Left colon (tissue), 2 donors: Measurements from ENCODE around the gene PFKL. TPM values are rescaled to one million over a fixed set of nuclear protein-coding genes. Genes with fewer than 3 reads are reported as not detected.
A peak's percentile ranks its signal among the peaks of the same experiment; 100 is the strongest.

ENCODE experiments used
- ATAC-seq: fragments of 200-7000 bp; cut with Tn5 transposase; one replicate; pipeline ENCODE4 v1.9.1; 2020; ENCODE audit warnings: mild to moderate bottlenecking, moderate library complexity
- DNase-seq, 2 donors: peaks; one replicate each; pipeline ENCODE4 v3.0.0-alpha.2; 2020
- intact Hi-C, 2 donors: fragments of 100-400 bp; cut with DNase I in 1 of 2; cut with micrococcal nuclease in 1 of 2; formaldehyde crosslinking; loops; one replicate each; pipeline versions ENCODE4 v1.11.2 to v1.14.0; 2022; cut with DNase I, micrococcal nuclease
- total RNA-seq, 2 donors: library from RNA; stranded (reverse); fragmentation: NEBNext Ultra II Directional; extraction: Animal tissue kit (Norgen Biotek cat#: 25700); gene quantifications; one replicate each; pipeline ENCODE4 v1.2.1, GENCODE V29; 2021
- donor health status: DM: no; HTN: no; CAD: no.
- donor health status: DM: yes; HTN: yes; CAD: no.

PFKL gene
- total RNA-seq, 2 donors from 2014 or later: 239 to 245 TPM

DNA sequence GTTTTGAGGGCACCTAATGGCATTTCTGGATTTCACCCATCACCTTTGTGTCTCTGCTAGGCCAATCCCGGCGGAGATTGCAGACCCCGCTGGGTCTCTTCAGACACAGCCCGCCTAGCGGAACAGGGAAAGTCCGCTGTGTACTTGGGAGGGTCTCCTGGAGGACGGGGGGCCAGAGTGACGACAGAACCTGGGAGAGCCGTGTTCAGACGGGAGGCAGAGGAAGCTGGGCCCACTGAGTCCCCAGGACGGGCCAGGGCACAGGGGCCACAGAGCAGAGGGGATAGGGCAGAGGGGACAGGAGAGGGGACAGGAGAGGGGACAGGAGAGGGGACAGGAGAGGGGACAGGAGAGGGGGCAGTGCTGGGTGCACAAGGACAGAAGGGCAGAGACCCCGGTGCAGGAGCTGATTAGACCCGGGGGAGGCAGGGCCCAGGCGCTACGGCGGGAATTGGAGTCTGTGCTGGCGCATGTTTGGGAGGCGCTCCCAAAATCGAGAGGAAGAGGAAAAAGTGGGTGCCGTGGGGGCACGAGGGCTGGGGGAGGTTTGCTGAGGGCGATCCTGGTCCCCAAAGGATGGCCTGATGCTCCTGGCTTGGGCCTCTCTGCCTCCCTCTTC is 66.2 kb downstream of the PFKL start:
- ATAC-seq (no peak), DNase-seq (no peak)
- intact Hi-C loops: no loop called here

GRCh38 chr21:44366586-44367211 is 66.8 kb downstream of the PFKL start:
- no peak for ATAC-seq
- intact Hi-C loops: no loop called here
- DNase-seq: no peak

DNA sequence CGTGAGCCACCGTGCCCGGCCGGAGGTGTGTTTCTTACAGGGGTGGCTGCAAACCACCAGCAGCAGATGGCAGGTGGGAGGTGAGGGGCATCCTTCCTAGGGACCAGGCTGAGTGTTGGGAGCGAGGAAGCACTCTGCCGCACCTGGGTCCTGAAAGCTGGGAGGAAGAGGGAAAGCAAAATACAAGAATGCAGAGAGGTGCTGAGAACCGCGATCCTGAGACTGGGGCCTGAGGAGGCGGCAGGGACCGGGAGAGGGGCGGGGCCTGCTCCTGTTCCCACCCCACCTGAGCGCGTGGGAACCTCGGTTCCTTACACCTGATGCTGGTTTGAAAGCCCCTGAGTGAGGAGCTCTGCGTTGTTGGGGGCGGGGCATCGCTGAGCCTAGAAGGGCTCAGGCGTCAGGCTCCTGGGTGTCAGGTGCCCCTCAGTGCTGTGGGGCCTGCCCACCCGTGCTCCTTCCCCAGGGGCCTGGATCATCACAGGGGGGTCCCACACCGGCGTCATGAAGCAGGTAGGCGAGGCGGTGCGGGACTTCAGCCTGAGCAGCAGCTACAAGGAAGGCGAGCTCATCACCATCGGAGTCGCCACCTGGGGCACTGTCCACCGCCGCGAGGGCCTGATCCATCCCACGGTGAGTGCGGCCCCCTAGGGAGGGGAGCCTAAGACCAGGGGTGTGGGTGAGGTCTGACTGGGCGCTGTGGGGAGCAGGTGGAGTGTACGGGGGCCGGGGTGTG is 69.0 kb downstream of the PFKL start:
- intact Hi-C loops: no loop called here
- DNase-seq (peak in 1 of 2 donors; percentile 23), ATAC-seq (no peak)

- intact Hi-C loops: no loop called here
Measured at GRCh38 chr21:44370027-44370735, 70.3 kb downstream of the PFKL start.

GRCh38 chr21:44370786-44371410 is 71.0 kb downstream of the PFKL start:
- no peak for ATAC-seq
- DNase-seq: no peak
- intact Hi-C loops: no loop called here

More at GRCh38 chr21:44370027-44370735, 70.3 kb downstream of the PFKL start:
- peak; percentile 12 to 54 for DNase-seq
- peak; percentile 68 for ATAC-seq

DNA sequence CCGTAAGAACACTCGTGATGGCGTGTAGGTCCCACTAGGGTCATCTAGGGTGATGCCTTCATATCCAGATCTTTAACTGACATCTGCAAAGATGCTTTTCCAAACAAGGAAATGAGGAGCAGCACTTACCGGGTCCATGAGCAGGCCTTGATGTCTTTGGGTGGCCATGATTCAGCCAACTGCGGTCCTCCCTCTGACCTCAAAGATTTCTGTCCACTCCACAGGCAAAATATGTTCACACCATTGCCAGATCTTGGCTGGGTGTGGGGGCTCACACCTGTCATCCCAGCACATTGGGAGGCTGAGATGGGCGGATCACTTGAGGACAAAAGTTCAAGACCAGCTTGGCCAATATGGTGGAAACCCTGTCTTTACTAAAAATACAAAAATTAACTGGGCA is 71.7 kb downstream of the PFKL start:
- ATAC-seq: no peak
- DNase-seq: no peak
- intact Hi-C loops: no loop called here

GRCh38 chr21:44372616-44373015 is 72.8 kb downstream of the PFKL start:
- intact Hi-C loops: no loop called here
- DNase-seq (no peak), ATAC-seq (no peak)

- intact Hi-C loops: no loop called here
- ATAC-seq (no peak), DNase-seq (peak in 1 of 2 donors; percentile 4)
Measured at GRCh38 chr21:44374601-44375280, 74.9 kb downstream of the PFKL start.

DNA sequence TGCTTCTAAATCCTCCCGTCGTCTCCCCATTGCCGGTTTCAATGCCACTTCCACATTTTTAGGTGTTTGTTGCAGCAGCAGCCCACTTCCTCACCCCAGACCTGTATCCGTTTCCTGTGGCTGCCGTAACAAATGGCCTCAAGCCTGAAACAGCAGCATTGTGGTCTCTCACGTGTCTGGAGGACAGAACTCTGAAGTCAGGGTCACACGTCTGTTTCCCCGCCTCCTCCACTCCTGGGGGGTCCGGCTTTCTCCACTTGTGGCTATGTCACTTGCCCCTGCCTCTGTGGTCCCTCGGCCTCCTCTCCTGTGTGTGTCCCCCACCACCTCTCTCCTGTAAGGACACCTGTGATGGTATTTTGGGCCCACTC is 75.4 kb downstream of the PFKL start:
- ATAC-seq: peak; percentile 25
- DNase-seq: peak; percentile 26 to 41
- intact Hi-C loops: no loop called here

GRCh38 chr21:44375761-44376241 is 75.9 kb downstream of the PFKL start:
- DNase-seq (peak in 1 of 2 donors; percentile 17), ATAC-seq (no peak)
- intact Hi-C loops: no loop called here

DNA sequence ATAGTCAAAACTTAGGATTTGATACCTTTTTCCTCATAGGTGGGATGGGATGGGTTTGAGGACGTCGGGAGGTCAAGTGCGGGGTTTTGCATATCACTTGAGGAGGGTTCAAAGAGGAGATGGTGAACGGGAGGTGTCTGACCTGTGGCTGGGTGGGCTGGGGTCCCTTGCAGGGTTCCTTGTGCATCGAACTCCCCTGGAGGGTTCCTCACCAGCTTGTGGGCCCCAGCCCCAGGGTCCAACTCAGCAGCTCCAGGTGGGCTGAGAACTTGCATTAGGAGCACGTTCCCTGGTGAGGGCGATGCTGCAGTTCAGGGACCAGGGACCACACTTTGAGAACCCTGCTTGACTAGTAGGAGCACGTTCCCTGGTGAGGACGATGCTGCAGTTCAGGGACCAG is 76.8 kb downstream of the PFKL start:
- no peak for ATAC-seq
- peak in 1 of 2 donors; percentile 12 for DNase-seq
- intact Hi-C loops: no loop called here

Other genes starting within 250 kb of the PFKL start
- 1 to 10 TPM; 1.7 to 7.2 TPM for gene PWP2, start 192.7 kb upstream of the PFKL start, total RNA-seq
- gene GATD3, start 166.4 kb upstream of the PFKL start, total RNA-seq: 10 to 100 TPM; 13.1 to 17.5 TPM
- 1 to 10 TPM; 3.2 to 5.0 TPM for gene ICOSLG, start 59.1 kb upstream of the PFKL start, total RNA-seq
- gene DNMT3L, start 38.2 kb upstream of the PFKL start, total RNA-seq: not detected
- gene AIRE, start 14.2 kb upstream of the PFKL start, total RNA-seq: under 1 TPM; 0.18 to 0.20 TPM
- 10 to 100 TPM; 21.4 to 24.7 TPM for gene CFAP410, start 39.3 kb downstream of the PFKL start, total RNA-seq
- 1 to 10 TPM; 3.3 to 5.4 TPM for gene TRPM2, start 53.6 kb downstream of the PFKL start, total RNA-seq
- gene LRRC3, start 155.5 kb downstream of the PFKL start, total RNA-seq: 1 to 10 TPM; 2.5 to 3.5 TPM
- not detected for gene KRTAP10-1, start 240.1 kb downstream of the PFKL start, total RNA-seq